Keratinocyte (primary cell): ENCODE results near the gene C9orf43. TPM values are rescaled to one million over a fixed set of nuclear protein-coding genes. Genes with fewer than 3 reads are reported as not detected.

Experiments used
- DNase-seq: peaks from one replicate; pipeline ENCODE4 v3.0.0-alpha.2; 2011; ENCODE audit warnings: low read depth, missing footprints, low spot score
- FAIRE-seq: peaks from 2 replicates; lab custom pipeline; 2011; peaks lifted over from hg19 to GRCh38; lab: Jason Lieb, UNC
- H2AFZ ChIP-seq: 2 replicates; pipeline ENCODE4 v1.6.0; 2012; ENCODE audit warnings: low read length, control low read depth, inconsistent platforms; ENCODE audit not compliant: control insufficient read depth
- H3K27ac ChIP-seq: 2 replicates; pipeline ENCODE4 v1.5.1; 2011; ENCODE audit warnings: low read length; ENCODE audit not compliant: control insufficient read depth, insufficient read depth
- H3K27me3 ChIP-seq: 3 replicates; pipeline ENCODE4 v1.6.0; 2011; ENCODE audit warnings: low read length; ENCODE audit not compliant: control insufficient read depth, insufficient read depth; ENCODE audit errors: extremely low read depth
- H3K36me3 ChIP-seq, 2 experiments: 2 replicates in 1 of 2; 3 replicates in 1 of 2; pipeline ENCODE4 v1.5.1; 2011; ENCODE audit warnings: low read length in 2 of 2, mild to moderate bottlenecking in 1 of 2; ENCODE audit not compliant: control insufficient read depth in 2 of 2, insufficient read depth in 2 of 2; ENCODE audit errors: extremely low read depth in 1 of 2
- H3K4me1 ChIP-seq: 3 replicates; pipeline ENCODE4 v1.5.1; 2011; ENCODE audit warnings: low read length; ENCODE audit not compliant: control insufficient read depth, insufficient read depth; ENCODE audit errors: extremely low read depth
- H3K4me2 ChIP-seq: 3 replicates; pipeline ENCODE4 v1.6.0; 2011; ENCODE audit warnings: low read depth, low read length; ENCODE audit not compliant: control insufficient read depth, insufficient read depth; ENCODE audit errors: extremely low read depth
- H3K4me3 ChIP-seq, 3 experiments: fragments of 200-600 bp in 1 of 3; sonication (generic) in 1 of 3; 2 replicates in 2 of 3; 3 replicates in 1 of 3; pipeline ENCODE4 v1.5.1; 2011 to 2016; ENCODE audit warnings: low read length in 3 of 3, mild to moderate bottlenecking in 3 of 3, control low read depth in 2 of 3, inconsistent platforms in 1 of 3, low read depth in 1 of 3, mixed read lengths in 1 of 3, mixed run types in 1 of 3, moderate library complexity in 1 of 3; ENCODE audit not compliant: control insufficient read depth in 2 of 3, insufficient read depth in 2 of 3; ENCODE audit errors: extremely low read depth in 1 of 3
- H3K79me2 ChIP-seq: 2 replicates; pipeline ENCODE4 v1.6.0; 2012; ENCODE audit warnings: low read length; ENCODE audit not compliant: control insufficient read depth, insufficient read depth
- H3K9ac ChIP-seq: 3 replicates; pipeline ENCODE4 v1.6.0; 2011; ENCODE audit warnings: low read length; ENCODE audit not compliant: control insufficient read depth, insufficient read depth; ENCODE audit errors: extremely low read depth
- H3K9me1 ChIP-seq: 3 replicates; pipeline ENCODE4 v1.6.0; 2011; ENCODE audit warnings: low read length; ENCODE audit not compliant: control insufficient read depth, insufficient read depth; ENCODE audit errors: extremely low read depth
- H3K9me3 ChIP-seq: 2 replicates; pipeline ENCODE4 v1.5.1; 2012; ENCODE audit warnings: low read depth, low read length; ENCODE audit not compliant: control insufficient read depth
- H4K20me1 ChIP-seq: 3 replicates; pipeline ENCODE4 v1.6.0; 2011; ENCODE audit warnings: low read length; ENCODE audit not compliant: control insufficient read depth, insufficient read depth; ENCODE audit errors: extremely low read depth
- EZH2 ChIP-seq: IDR thresholded peaks from one replicate; pipeline ENCODE4 v1.6.1; 2012; ENCODE audit warnings: inconsistent platforms, mild to moderate bottlenecking, low read length, moderate library complexity
- dilution Hi-C: fragments of 300-500 bp; cut with MboI; formaldehyde crosslinking; loops from one replicate; pipeline ENCODE4 v1.7.0; 2020; ENCODE audit warnings: low sequenced_read_pairs; ENCODE audit not compliant: extremely low pct_ligation_motif_present
- polyA plus RNA-seq, 5 experiments: library from polyadenylated mRNA; depleted of rRNA in 3 of 5; stranded (reverse) in 3 of 5; stranded (forward) in 1 of 5; unstranded in 1 of 5; fragments of >200 nt; gene quantifications; 1 replicate in 1 of 5; 2 replicates in 3 of 5; 3 replicates in 1 of 5; pipeline versions ENCODE4 v1.2.1 to v1.2.3, GENCODE V29; 2011 to 2012; ENCODE audit warnings: missing spikeins in 2 of 5, low read depth in 1 of 5, low replicate concordance in 1 of 5
- TF ChIP-seq, protein P1 (sequence below), 3 experiments: IDR thresholded peaks in 1 of 3; conservative IDR thresholded peaks in 1 of 3; optimal IDR thresholded peaks in 1 of 3; 2 replicates in 2 of 3; 3 replicates in 1 of 3; pipeline versions ENCODE3 to v1.5.1; 2011; ENCODE audit warnings: low read length in 3 of 3, mild to moderate bottlenecking in 3 of 3, moderate library complexity in 2 of 3, control low read depth in 1 of 3, inconsistent platforms in 1 of 3; ENCODE audit not compliant: insufficient read depth in 2 of 3; ENCODE audit errors: extremely low read depth in 1 of 3

C9orf43 gene
- polyA plus RNA-seq, 1 donor (not counting 4 experiments of a cell fraction or from before 2014, with no cell fraction given), result 0.75 TPM

DNA sequence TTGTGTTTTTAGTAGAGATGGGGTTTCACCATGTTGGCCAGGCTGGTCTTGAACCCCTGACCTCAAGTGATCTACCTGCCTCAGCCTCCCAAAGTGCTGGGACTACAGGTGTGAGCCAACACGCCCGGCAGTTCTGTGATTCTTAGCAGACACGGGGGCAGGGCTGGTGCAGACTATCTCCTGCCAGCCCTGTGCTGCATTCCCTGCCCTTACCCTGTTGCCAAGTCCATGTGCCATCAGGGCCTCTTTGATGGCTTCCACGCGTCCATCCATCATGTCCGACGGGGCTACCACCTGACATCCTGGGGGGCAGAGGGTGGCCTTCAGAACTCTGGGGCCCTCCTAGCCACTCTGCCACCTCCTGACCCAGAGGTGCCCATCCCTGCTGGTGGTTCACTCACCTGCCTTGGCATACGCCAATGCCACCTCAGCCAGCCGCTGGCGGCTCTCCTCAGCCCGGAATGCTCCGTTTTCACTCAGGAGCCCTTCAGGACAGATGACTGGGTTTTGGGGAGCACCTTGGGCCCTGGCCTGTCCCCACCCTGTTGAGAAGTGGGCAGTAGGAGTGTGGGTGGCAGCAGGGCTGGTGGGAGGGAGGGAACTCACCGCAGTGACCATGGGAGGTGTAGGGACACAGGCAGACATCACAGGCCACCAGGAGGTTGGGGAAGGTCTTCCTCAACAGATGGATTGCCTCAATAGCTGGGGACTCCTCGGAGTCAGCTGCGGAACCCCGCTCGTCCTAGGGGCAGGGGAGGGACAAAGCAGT, 20.2 kb upstream of the C9orf43 start:
- dilution Hi-C loops, result no loop called here
- Histone ChIP-seq H2AFZ (no peak overlapping the region), H3K4me1 (no peaks in the 10 kb centered on the region), H3K9me3 (no peaks in the 10 kb centered on the region), H3K9ac (no peak overlapping the region), H3K27me3 (no peaks in the 10 kb centered on the region), H3K4me2 (no peak overlapping the region), H3K9me1 (no peaks in the 10 kb centered on the region), H3K36me3 (peaks cover 3 to 21% of the 10 kb centered on the region in 2 experiments), H3K27ac (no peak overlapping the region), H4K20me1 (no peaks in the 10 kb centered on the region), H3K79me2 (no peaks in the 10 kb centered on the region), H3K4me3 (no peak overlapping the region)
- DNase-seq (no peak), FAIRE-seq (no peak)
- TF ChIP-seq, protein P1, sequence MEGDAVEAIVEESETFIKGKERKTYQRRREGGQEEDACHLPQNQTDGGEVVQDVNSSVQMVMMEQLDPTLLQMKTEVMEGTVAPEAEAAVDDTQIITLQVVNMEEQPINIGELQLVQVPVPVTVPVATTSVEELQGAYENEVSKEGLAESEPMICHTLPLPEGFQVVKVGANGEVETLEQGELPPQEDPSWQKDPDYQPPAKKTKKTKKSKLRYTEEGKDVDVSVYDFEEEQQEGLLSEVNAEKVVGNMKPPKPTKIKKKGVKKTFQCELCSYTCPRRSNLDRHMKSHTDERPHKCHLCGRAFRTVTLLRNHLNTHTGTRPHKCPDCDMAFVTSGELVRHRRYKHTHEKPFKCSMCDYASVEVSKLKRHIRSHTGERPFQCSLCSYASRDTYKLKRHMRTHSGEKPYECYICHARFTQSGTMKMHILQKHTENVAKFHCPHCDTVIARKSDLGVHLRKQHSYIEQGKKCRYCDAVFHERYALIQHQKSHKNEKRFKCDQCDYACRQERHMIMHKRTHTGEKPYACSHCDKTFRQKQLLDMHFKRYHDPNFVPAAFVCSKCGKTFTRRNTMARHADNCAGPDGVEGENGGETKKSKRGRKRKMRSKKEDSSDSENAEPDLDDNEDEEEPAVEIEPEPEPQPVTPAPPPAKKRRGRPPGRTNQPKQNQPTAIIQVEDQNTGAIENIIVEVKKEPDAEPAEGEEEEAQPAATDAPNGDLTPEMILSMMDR (optimal IDR thresholded peaks at IDR 0.05 in 1 of 3, IDR thresholded peaks at IDR 0.05 in 1 of 3, conservative IDR thresholded peaks at IDR 0.05 in 1 of 3; ENCODE audit: extremely low read depth in 1 of 3, insufficient read depth in 2 of 3, low read length in 3 of 3), result no peak
- TF ChIP-seq EZH2, result no peak

DNA sequence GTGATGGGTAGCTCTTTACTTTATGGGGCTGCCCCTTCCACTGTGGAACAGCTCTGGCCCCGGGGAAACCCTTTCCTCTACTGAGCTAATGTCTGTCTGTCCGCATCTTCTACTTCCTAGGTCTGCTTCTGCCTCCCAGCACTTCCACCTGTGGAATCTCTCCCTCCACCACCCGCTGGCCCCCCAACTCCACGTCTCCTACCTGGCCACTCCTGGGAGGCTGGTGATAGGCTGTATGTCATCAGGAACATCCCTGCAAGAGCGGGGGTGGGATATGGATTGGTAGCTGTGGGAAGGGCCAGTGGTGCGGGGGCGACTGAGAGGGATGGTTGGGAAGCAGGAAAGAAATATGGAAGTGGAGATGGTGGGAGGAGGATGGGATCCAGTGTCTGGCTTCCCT, 18.6 kb upstream of the C9orf43 start:
- Histone ChIP-seq H3K79me2 (no peaks in the 10 kb centered on the region), H3K36me3 (peaks cover 3 to 21% of the 10 kb centered on the region in 2 experiments), H2AFZ (no peak overlapping the region), H3K27ac (no peak overlapping the region), H3K9ac (no peak overlapping the region), H3K9me3 (no peaks in the 10 kb centered on the region), H3K4me2 (no peak overlapping the region), H3K9me1 (no peaks in the 10 kb centered on the region), H3K4me3 (no peak overlapping the region), H3K4me1 (no peaks in the 10 kb centered on the region), H4K20me1 (no peaks in the 10 kb centered on the region), H3K27me3 (no peaks in the 10 kb centered on the region)
- no peak for FAIRE-seq
- dilution Hi-C loops, result no loop called here
- DNase-seq, result no peak
- no peak for TF ChIP-seq EZH2
- TF ChIP-seq, protein P1 (optimal IDR thresholded peaks at IDR 0.05 in 1 of 3, IDR thresholded peaks at IDR 0.05 in 1 of 3, conservative IDR thresholded peaks at IDR 0.05 in 1 of 3; ENCODE audit: extremely low read depth in 1 of 3, insufficient read depth in 2 of 3, low read length in 3 of 3), result no peak
